CD4-positive, alpha-beta memory T cell (primary cell): ENCODE measurements around the gene DSPP. TPM values are rescaled to one million over a fixed set of nuclear protein-coding genes. Genes with fewer than 3 reads are reported as not detected.

ENCODE experiments used
- CTCF ChIA-PET: fragments of 350-600 bp; sonication (Branson Sonifier 250); formaldehyde crosslinking; loops from one replicate; lab custom pipeline; 2021; ENCODE audit warnings: inconsistent platforms; ENCODE audit not compliant: partially characterized antibody; lab: Charles Lee
- POLR2A ChIA-PET: fragments of 350-600 bp; sonication (Branson Sonifier 250); formaldehyde crosslinking; loops from one replicate; lab custom pipeline; 2021; ENCODE audit not compliant: partially characterized antibody; lab: Charles Lee
- DNase-seq, 5 donors: peaks; one replicate each; pipeline versions ENCODE4 v3.0.0 to v3.0.0-alpha.2; 2020 to 2022; ENCODE audit warnings: mixed read lengths in 1 of 5
- H3K27ac ChIP-seq: one replicate; pipeline ENCODE4 v1.7.0; 2013; ENCODE audit warnings: low read depth, low read length
- H3K27me3 ChIP-seq: 2 replicates; pipeline ENCODE4 v1.7.0; 2013; ENCODE audit warnings: mild to moderate bottlenecking, low read length, moderate library complexity; ENCODE audit not compliant: insufficient read depth
- H3K36me3 ChIP-seq: 2 replicates; pipeline ENCODE4 v1.7.0; 2013; ENCODE audit warnings: mild to moderate bottlenecking, low read length, moderate library complexity; ENCODE audit not compliant: insufficient read depth
- H3K4me1 ChIP-seq: 2 replicates; pipeline ENCODE4 v1.7.0; 2013; ENCODE audit warnings: mild to moderate bottlenecking, low read length, moderate library complexity; ENCODE audit not compliant: insufficient read depth
- H3K4me3 ChIP-seq, 2 donors: one replicate each; pipeline ENCODE4 v1.7.0; 2013; ENCODE audit warnings: low read length in 2 of 2, mild to moderate bottlenecking in 1 of 2
- H3K9me3 ChIP-seq, 2 donors: one replicate each; pipeline ENCODE4 v1.7.0; 2013; ENCODE audit warnings: low read length in 2 of 2, control low read depth in 1 of 2; ENCODE audit not compliant: control insufficient read depth in 1 of 2
- H3K27ac Mint-ChIP-seq, 7 donors: one replicate each; pipeline ENCODE4 v1.8.0; 2020 to 2021; ENCODE audit warnings: mixed read lengths in 7 of 7, mild to moderate bottlenecking in 6 of 7, inconsistent platforms in 3 of 7, moderate library complexity in 3 of 7
- H3K27me3 Mint-ChIP-seq, 2 donors: one replicate each; pipeline ENCODE4 v1.8.0; 2020 to 2021; ENCODE audit warnings: mixed read lengths in 2 of 2
- H3K36me3 Mint-ChIP-seq, 2 donors: one replicate each; pipeline ENCODE4 v1.8.0; 2020 to 2021; ENCODE audit warnings: mixed read lengths in 2 of 2, inconsistent platforms in 1 of 2, mild to moderate bottlenecking in 1 of 2
- H3K4me1 Mint-ChIP-seq, 4 donors: one replicate each; pipeline ENCODE4 v1.8.0; 2020 to 2021; ENCODE audit warnings: mixed read lengths in 4 of 4, mild to moderate bottlenecking in 1 of 4
- H3K4me3 Mint-ChIP-seq, 8 donors: one replicate each; pipeline ENCODE4 v1.8.0; 2020 to 2021; ENCODE audit warnings: mixed read lengths in 8 of 8, mild to moderate bottlenecking in 7 of 8, moderate library complexity in 6 of 8, inconsistent platforms in 3 of 8
- H3K9me3 Mint-ChIP-seq, 8 donors: one replicate each; pipeline ENCODE4 v1.8.0; 2020 to 2021; ENCODE audit warnings: mixed read lengths in 8 of 8, mild to moderate bottlenecking in 5 of 8, inconsistent platforms in 3 of 8, moderate library complexity in 1 of 8
- intact Hi-C: fragments of 100-400 bp; cut with micrococcal nuclease; formaldehyde crosslinking; loops from one replicate; pipeline ENCODE4 v1.15.1; 2023
- polyA plus RNA-seq, 2 donors: library from polyadenylated mRNA; unstranded; fragments of 300-500 nt; fragmentation: Illumina TruSeq; gene quantifications; one replicate each; pipeline ENCODE4 v1.2.3, GENCODE V29; 2021
- total RNA-seq, 2 experiments: library from RNA; stranded (reverse); gene quantifications; one replicate each; pipeline ENCODE4 v1.2.3, GENCODE V29; 2021

Gene DSPP
- total RNA-seq = not detected
- not detected for polyA plus RNA-seq

GRCh38 chr4:87608229-87608628 is at the start of gene DSPP:
DSPP (plus strand) TSS chr4:87608529; CDS start chr4:87610909, 2,380 bp downstream.
- Histone ChIP-seq H3K27ac (no peak within 1 kb of the TSS), H3K9me3 (no peaks in the 10 kb centered on the region), H3K27me3 (no peaks in the 10 kb centered on the region), H3K4me3 (no peak within 1 kb of the TSS), H3K36me3 (no peaks in the 10 kb centered on the region), H3K4me1 (no peaks in the 10 kb centered on the region)
- H3K4me1 Mint-ChIP-seq = peaks cover 0 to 2% (median 0%) of the 10 kb centered on the region in 4 donors
- no peak for DNase-seq
- H3K27me3 Mint-ChIP-seq = peaks cover 5 to 7% of the 10 kb centered on the region in 2 donors
- H3K4me3 Mint-ChIP-seq = no peak within 1 kb of the TSS
- ChIA-PET CTCF (no interaction called here), POLR2A (no interaction called here)
- no peaks in the 10 kb centered on the region for H3K36me3 Mint-ChIP-seq
- H3K27ac Mint-ChIP-seq = no peak within 1 kb of the TSS
- peaks cover 0 to 2% (median 0%) of the 10 kb centered on the region in 8 donors for H3K9me3 Mint-ChIP-seq
- intact Hi-C loops = no loop called here

- intact Hi-C loops = no loop called here
These were observed 49.1 kb upstream of the DSPP start for GRCh38 chr4:87559090-87559837.

GRCh38 chr4:87560802-87561201 is 47.5 kb upstream of the DSPP start:
- Histone ChIP-seq H3K36me3 (no peaks in the 10 kb centered on the region), H3K4me1 (peaks cover 17% of the 10 kb centered on the region), H3K27ac (no peak overlapping the region), H3K9me3 (no peaks in the 10 kb centered on the region), H3K27me3 (no peaks in the 10 kb centered on the region), H3K4me3 (no peak overlapping the region)
- H3K36me3 Mint-ChIP-seq = no peaks in the 10 kb centered on the region
- CTCF ChIA-PET = no interaction called here
- DNase-seq = no peak
- H3K27me3 Mint-ChIP-seq = peaks cover 0 to 1% of the 10 kb centered on the region in 2 donors
- H3K27ac Mint-ChIP-seq = no peak overlapping the region
- no peaks in the 10 kb centered on the region for H3K9me3 Mint-ChIP-seq
- intact Hi-C loops = no loop called here
- POLR2A ChIA-PET = no interaction called here
- peaks cover 7 to 22% (median 16%) of the 10 kb centered on the region in 4 donors for H3K4me1 Mint-ChIP-seq
- H3K4me3 Mint-ChIP-seq = no peak overlapping the region

More at GRCh38 chr4:87559090-87559837, 49.1 kb upstream of the DSPP start:
- ChIA-PET POLR2A (no interaction called here), CTCF (interaction anchor here (0.7 to 0.9 kb wide), 2 partner anchors 11 to 166 kb away, joined by 3 read pairs; no protein-coding TSS in a partner anchor)
- H3K27ac Mint-ChIP-seq = peak overlapping the region in 3 of 7 donors; percentile 29 to 78 (median 31)
- Histone ChIP-seq H3K4me1 (peaks cover 17% of the 10 kb centered on the region), H3K27ac (no peak overlapping the region), H3K4me3 (no peak overlapping the region), H3K9me3 (no peaks in the 10 kb centered on the region), H3K36me3 (no peaks in the 10 kb centered on the region), H3K27me3 (no peaks in the 10 kb centered on the region)
- peaks cover 0 to 1% of the 10 kb centered on the region in 2 donors for H3K27me3 Mint-ChIP-seq
- peak; percentile 48 to 53 (median 52) for DNase-seq
- H3K36me3 Mint-ChIP-seq = no peaks in the 10 kb centered on the region
- H3K9me3 Mint-ChIP-seq = no peaks in the 10 kb centered on the region
- H3K4me1 Mint-ChIP-seq = peaks cover 7 to 22% (median 16%) of the 10 kb centered on the region in 4 donors
- H3K4me3 Mint-ChIP-seq = peak overlapping the region in 6 of 8 donors; percentile 9 to 64 (median 44)

GRCh38 chr4:87565746-87566145 is 42.6 kb upstream of the DSPP start:
- H3K27me3 Mint-ChIP-seq = peaks cover 0 to 2% of the 10 kb centered on the region in 2 donors
- CTCF ChIA-PET = no interaction called here
- POLR2A ChIA-PET = no interaction called here

GRCh38 chr4:87566276-87566675 is 42.1 kb upstream of the DSPP start:
- Mint-ChIP-seq H3K36me3 (no peaks in the 10 kb centered on the region), H3K4me3 (no peak overlapping the region), H3K27me3 (peaks cover 0 to 4% of the 10 kb centered on the region in 2 donors), H3K9me3 (no peaks in the 10 kb centered on the region), H3K4me1 (peaks cover 0 to under 1% (median 0%) of the 10 kb centered on the region in 4 donors), H3K27ac (no peak overlapping the region)
- ChIA-PET CTCF (no interaction called here), POLR2A (no interaction called here)
- Histone ChIP-seq H3K27me3 (peaks cover 3% of the 10 kb centered on the region), H3K27ac (no peak overlapping the region), H3K36me3 (no peaks in the 10 kb centered on the region), H3K4me1 (no peaks in the 10 kb centered on the region), H3K9me3 (no peaks in the 10 kb centered on the region), H3K4me3 (no peak overlapping the region)
- DNase-seq = no peak
- intact Hi-C loops = no loop called here

More at GRCh38 chr4:87565746-87566145, 42.6 kb upstream of the DSPP start:
- Histone ChIP-seq H3K9me3 (no peaks in the 10 kb centered on the region), H3K4me1 (no peaks in the 10 kb centered on the region), H3K36me3 (no peaks in the 10 kb centered on the region), H3K4me3 (no peak overlapping the region), H3K27ac (no peak overlapping the region), H3K27me3 (peaks cover 3% of the 10 kb centered on the region)
- intact Hi-C loops = no loop called here
- H3K9me3 Mint-ChIP-seq = no peaks in the 10 kb centered on the region
- peak overlapping the region in 1 of 7 donors; percentile 0 for H3K27ac Mint-ChIP-seq
- peaks cover 0 to 6% (median 2%) of the 10 kb centered on the region in 4 donors for H3K4me1 Mint-ChIP-seq
- no peak for DNase-seq
- no peak overlapping the region for H3K4me3 Mint-ChIP-seq
- H3K36me3 Mint-ChIP-seq = no peaks in the 10 kb centered on the region

GRCh38 chr4:87567191-87567590 is 41.1 kb upstream of the DSPP start:
- no peak overlapping the region for H3K27ac ChIP-seq
- intact Hi-C loops = no loop called here

GRCh38 chr4:87570290-87570805 is 38.0 kb upstream of the DSPP start:
- Mint-ChIP-seq H3K9me3 (peaks cover 0 to 13% (median 0%) of the 10 kb centered on the region in 8 donors), H3K27ac (no peak overlapping the region), H3K27me3 (peaks cover 5 to 7% of the 10 kb centered on the region in 2 donors), H3K4me1 (no peaks in the 10 kb centered on the region), H3K36me3 (no peaks in the 10 kb centered on the region), H3K4me3 (no peak overlapping the region)
- peaks cover 3% of the 10 kb centered on the region for H3K27me3 ChIP-seq
- no peaks in the 10 kb centered on the region for H3K9me3 ChIP-seq
- H3K27ac ChIP-seq = no peak overlapping the region
- ChIA-PET POLR2A (no interaction called here), CTCF (no interaction called here)
- intact Hi-C loops = no loop called here
- no peaks in the 10 kb centered on the region for H3K4me1 ChIP-seq
- no peak overlapping the region for H3K4me3 ChIP-seq
- H3K36me3 ChIP-seq = no peaks in the 10 kb centered on the region
- DNase-seq = no peak

More at GRCh38 chr4:87567191-87567590, 41.1 kb upstream of the DSPP start:
- no peak overlapping the region for H3K4me3 Mint-ChIP-seq
- peaks cover 4 to 5% of the 10 kb centered on the region in 2 donors for H3K27me3 Mint-ChIP-seq
- no peak overlapping the region for H3K4me3 ChIP-seq
- H3K4me1 Mint-ChIP-seq = no peaks in the 10 kb centered on the region
- no peak for DNase-seq
- H3K27me3 ChIP-seq = peaks cover 3% of the 10 kb centered on the region
- H3K36me3 Mint-ChIP-seq = no peaks in the 10 kb centered on the region
- ChIA-PET CTCF (no interaction called here), POLR2A (no interaction called here)
- no peaks in the 10 kb centered on the region for H3K9me3 ChIP-seq
- no peaks in the 10 kb centered on the region for H3K36me3 ChIP-seq
- no peak overlapping the region for H3K27ac Mint-ChIP-seq
- H3K9me3 Mint-ChIP-seq = no peaks in the 10 kb centered on the region
- no peaks in the 10 kb centered on the region for H3K4me1 ChIP-seq
